Inflammatory macrophage treated with lipopolysaccharide for 1 hour (primary cell): ENCODE data around the gene TRIM56.
"Not testable (repeated sequence)": the region's sequence is repeated elsewhere in the genome, so short reads cannot be mapped to it uniquely, and the experiment has no call there.

Experiments used
- DNase-seq, 2 donors: peaks; one replicate each; pipeline ENCODE4 v3.0.0-alpha.2; 2020 to 2022

Gene TRIM56

DNA sequence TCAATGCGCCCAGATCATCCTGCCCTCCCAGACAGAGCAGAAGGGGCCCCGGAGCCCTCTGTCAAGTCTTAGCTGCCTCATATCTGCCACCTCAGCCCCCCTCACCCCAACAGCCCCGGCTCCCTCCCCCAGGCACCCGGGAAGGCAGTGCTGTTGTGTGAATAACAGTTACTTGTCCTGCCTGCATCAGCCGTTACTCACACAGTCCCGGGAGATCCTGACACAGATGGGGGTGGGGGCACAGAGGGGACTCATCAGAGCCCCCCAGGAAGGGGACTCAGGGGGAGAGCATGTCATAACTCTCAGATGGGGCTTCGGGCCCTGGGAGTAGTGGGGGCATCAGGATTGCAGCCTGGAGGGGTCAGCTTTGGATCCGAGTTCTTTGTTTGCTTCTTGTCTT, 29.2 kb downstream of the TRIM56 start:
- no peak for DNase-seq

GRCh38 chr7:101115215-101115614, 29.9 kb downstream of the TRIM56 start:
- DNase-seq: no peak

GRCh38 chr7:101116898-101117297, 31.6 kb downstream of the TRIM56 start:
- peak in 1 of 2 donors; percentile 44 for DNase-seq

- DNase-seq: no peak
These were observed 33.6 kb downstream of the TRIM56 start for GRCh38 chr7:101118856-101119255.

DNA sequence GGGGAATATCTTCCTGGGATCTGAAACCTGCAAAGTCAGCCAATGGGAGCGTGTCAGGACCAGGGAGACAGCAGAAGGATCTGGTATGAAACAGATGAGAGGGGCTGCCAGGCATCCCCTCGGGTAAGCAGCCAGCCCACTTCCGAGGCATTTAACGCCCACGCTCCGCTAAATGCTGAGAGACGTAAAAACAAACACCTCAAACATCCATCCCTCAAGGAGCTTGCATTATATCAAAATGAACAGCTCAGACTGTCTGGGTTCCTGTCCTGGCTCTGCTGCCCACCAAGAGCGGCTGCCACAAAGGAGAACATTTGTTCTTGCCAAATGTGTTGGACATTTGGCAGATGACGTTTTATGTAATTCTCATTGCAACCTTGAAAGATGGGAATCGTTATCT, 34.6 kb downstream of the TRIM56 start:
- DNase-seq: no peak

DNA sequence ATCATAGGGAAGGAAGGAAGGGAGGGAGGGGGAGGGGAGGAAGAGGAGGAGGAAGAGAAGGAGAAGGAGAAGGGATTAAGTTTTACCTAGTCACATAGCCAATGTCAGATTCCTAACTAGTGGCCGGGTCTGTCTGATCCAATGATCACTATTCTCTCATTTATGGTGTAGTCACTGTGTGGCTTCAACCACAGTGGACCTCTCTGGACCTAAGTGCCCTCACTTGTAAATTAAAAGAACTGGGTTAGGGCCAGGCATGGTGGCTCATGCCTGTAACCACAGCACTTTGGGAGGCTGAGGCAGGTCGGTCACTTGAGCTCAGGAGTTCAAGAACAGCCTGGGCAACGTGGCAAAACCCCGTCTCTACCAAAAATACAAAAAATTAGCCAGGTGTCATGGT, 35.0 kb downstream of the TRIM56 start:
- no peak for DNase-seq

DNA sequence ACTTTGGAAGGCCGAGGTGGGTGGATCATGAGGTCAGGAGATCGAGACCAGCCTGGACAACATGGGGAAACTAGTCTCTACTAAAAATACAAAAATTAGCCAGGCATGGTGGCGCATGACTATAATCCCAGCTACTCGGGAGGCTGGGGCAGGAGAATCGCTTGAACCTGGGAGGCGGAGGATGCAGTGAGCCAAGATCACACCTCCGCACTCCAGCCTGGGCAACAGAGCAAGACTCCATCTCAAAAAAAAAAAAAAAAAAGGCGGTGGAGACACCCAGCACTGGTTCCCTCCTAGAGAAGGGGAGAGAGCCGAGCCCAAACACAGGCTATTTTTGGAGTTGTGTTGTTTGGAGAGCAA, 36.3 kb downstream of the TRIM56 start:
- DNase-seq: not testable (repeated sequence)

DNA sequence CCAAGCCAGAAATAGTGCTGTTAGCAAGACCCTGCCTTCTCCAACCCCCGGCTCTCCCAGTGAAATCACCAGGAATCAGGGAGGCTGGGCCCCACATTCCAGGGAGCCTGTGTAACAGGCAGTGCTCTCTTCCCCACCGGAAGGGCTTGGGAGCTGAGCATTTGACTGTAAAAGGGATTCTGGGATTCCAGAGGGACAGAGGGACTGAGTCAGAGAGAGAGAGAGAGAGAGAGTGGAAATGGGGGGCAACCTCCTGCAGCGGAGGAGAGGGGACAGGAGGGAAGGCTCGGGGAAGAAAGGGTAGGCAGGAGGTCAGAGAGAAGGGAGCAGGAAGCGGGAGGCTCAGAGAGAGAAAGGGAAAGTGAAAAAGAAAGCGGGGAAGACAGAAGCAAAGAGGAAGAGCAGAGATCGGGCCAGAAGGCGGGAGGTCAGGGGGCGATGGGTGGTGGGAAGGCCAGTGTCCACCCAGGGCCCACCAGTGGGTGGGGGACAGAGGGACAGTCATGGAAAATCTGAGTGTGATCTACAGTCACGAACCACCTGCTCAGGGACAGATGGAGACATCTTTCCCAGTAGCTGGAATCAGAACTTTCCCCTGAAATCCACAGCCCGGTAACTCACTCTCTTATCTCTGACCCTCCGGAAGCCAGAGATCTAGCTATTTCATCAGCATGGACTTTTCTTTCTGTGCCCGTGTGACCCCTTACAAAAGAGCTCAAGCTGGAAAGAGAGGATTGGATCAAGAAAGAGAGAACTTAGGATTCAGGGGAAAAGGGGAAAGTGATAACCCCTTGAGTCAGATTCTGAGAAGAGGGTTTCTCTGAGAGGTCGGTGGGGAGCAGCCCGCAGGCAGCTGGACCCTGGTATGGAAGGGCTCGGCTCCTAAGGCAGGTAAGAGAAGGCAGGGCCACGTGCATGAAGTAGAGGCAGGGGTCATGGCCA, 37.0 kb downstream of the TRIM56 start:
- DNase-seq: peak; percentile 80 to 87

DNA sequence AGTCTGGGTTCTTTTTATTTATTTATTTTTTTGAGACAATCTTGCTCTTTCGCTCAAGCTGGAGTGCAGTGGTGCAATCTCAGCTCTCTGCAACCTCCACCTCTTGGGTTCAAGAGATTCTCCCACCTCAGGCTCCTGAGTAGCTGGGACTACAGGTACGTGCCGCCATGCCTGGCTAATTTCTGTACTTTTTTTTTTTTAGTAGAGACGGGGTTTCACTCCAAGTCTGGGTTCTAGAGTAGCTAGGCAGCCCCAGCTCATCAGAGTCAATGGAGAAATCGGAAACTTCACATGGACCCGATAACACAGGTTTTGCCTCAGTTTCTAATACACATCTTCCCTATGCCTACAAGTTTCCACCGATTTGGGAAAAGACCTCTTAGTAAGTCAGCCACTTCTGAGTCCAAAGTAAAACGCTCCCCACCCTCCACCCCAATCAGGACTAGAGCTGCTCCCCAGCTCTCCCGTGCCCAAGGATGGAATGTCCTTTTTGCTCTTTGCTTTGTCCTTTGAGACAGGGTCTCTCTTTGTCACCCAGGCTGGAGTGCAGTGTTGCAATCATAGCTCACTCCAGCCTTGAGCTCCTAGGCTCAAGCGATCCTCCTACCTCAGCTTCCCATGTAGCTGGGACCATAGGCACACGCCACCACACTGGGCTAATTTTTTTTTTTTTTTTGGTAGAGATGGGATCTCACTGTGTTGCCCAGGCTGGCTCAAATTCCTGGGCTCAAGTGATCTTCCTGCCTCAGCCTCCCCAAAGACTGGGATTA, 37.8 kb downstream of the TRIM56 start:
- DNase-seq: no peak

DNA sequence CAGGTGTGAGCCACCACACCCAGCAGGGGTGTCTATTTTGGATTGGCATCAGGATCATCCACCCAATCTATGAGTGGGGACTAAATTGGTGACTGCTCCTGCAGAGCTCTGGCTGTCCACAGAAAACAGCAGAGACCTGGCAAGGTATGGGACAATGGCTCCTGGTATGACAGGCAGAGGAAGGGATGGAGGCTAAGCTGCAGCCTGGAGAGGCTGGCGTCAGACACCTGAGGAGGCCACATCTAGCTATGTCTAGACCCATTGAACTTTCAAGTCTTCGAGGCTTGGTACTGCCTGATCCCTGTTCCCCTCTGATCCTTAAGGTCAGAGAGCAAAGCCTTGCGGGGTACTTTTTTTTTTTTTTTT, 38.4 kb downstream of the TRIM56 start:
- DNase-seq: no peak

DNA sequence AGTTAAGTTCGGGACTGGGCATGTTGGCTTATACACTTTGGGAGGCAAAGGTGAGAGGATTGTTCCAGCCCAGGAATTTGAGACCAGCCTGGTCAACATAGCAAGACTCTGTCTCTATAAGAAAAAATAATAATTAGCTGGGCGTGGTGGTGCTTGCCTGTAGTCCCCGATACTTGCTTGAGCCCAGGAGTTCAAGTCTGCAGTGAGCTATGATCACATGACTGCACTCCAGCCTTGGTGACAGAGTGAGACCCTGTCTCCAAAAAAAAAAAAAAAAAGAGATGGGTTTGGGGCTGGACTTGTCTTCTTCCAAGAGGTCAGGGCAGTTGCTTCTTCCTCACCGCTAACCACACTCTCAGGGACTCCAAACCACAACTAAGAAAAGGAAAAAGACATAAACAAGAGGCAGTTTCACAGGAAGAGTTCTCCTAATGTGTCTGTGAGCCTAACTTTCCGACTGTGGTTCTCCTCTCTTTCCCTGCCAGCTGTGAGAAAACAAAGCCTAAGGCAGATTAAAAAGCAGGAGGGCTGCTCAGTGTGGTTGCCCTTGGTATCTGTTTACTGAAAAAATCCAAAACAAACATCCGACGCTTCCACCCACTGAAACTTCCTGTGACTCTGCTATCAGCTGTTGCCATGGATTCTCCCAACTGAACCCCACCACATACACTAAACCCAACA, 39.2 kb downstream of the TRIM56 start:
- DNase-seq: peak; percentile 53 to 70

DNA sequence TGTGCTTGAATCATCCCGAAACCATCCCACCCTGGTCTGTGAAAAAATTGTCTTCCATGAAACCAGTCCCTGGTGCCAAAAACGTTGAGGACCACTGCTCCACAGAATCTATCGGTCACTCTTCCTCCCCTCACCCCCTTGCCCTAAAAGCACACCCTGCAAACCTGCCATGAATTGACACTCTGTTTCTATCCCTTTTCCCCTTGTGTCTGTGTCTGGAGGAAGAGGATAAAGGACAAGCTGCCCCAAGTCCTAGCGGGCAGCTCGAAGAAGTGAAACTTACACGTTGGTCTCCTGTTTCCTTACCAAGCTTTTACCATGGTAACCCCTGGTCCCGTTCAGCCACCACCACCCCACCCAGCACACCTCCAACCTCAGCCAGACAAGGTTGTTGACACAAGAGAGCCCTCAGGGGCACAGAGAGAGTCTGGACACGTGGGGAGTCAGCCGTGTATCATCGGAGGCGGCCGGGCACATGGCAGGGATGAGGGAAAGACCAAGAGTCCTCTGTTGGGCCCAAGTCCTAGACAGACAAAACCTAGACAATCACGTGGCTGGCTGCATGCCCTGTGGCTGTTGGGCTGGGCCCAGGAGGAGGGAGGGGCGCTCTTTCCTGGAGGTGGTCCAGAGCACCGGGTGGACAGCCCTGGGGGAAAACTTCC, 40.8 kb downstream of the TRIM56 start:
- no peak for DNase-seq

DNA sequence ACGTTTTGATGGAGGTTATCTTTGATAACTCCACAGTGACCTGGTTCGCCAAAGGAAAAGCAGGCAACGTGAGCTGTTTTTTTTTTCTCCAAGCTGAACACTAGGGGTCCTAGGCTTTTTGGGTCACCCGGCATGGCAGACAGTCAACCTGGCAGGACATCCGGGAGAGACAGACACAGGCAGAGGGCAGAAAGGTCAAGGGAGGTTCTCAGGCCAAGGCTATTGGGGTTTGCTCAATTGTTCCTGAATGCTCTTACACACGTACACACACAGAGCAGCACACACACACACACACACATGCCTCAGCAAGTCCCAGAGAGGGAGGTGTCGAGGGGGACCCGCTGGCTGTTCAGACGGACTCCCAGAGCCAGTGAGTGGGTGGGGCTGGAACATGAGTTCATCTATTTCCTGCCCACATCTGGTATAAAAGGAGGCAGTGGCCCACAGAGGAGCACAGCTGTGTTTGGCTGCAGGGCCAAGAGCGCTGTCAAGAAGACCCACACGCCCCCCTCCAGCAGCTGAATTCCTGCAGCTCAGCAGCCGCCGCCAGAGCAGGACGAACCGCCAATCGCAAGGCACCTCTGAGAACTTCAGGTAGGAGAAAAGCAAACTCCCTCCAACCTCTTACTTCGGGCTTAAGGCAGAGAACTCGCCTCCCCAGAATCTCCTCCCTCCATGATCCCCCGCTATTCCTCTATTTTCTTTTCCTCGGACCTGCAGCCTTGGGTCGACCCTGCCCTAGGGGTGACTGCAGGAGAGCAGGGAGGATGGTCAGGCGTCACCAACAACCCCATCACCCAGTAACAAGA, 41.6 kb downstream of the TRIM56 start, which contains the start of gene SERPINE1:
Gene SERPINE1 (plus strand): TSS at position 454 of the 809 bp plus-strand sequence. CDS start 1,290 bp downstream, outside the sequence.
- peak; percentile 90 to 96 for DNase-seq

DNA sequence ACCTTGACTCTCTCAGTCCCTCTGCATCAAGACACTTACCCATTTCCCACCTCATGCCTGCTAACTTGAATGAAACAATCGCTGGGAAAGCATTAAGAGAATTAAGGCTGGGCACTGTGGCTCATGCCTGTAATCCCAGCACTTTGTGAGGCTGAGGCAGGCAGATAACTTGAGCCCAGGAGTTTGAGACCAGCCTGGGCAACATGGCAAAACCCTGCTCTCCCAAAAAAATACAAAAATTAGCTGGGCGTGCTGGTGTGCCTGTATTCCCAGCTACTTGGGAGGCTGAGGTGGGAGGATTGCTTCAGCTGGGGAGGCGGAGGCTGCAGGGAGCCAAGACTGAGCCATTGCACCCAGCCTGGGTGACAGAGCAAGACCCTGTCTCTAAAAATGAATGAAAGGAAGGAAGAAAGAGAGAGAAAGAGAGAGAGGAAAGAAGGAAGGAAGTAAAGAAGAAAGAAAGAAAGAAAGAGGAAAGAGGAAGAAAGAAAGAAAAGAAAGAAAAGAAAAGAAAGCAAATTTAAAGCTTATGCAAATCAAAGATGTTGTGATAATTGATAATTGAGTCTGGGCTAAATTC, 42.3 kb downstream of the TRIM56 start:
- DNase-seq: no peak

DNA sequence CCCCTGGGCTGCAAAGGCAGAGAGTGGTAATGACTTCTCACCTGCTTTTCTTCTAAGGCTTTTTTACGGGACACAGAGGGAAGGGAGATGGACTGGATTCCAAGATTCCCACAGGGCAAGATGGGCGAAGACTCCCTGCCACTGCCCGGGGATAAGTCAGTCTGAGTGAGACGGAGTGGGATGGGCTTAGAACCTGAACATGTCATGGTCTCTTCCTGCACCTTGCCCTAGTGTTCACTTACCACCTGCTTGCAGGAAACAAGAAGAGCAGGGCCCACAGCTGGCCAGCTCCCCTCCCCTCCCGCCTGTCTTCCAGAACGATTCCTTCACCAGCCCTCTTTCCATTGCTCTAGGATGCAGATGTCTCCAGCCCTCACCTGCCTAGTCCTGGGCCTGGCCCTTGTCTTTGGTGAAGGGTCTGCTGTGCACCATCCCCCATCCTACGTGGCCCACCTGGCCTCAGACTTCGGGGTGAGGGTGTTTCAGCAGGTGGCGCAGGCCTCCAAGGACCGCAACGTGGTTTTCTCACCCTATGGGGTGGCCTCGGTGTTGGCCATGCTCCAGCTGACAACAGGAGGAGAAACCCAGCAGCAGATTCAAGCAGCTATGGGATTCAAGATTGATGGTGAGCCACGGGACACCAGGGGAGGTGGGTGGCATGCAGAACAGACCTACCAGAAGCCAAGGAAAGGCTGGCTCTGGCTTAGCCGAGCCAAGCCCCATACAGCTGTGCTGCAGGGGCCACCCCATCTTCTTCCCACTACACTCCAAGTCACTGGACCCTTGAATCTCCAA, 43.0 kb downstream of the TRIM56 start:
- no peak for DNase-seq

DNA sequence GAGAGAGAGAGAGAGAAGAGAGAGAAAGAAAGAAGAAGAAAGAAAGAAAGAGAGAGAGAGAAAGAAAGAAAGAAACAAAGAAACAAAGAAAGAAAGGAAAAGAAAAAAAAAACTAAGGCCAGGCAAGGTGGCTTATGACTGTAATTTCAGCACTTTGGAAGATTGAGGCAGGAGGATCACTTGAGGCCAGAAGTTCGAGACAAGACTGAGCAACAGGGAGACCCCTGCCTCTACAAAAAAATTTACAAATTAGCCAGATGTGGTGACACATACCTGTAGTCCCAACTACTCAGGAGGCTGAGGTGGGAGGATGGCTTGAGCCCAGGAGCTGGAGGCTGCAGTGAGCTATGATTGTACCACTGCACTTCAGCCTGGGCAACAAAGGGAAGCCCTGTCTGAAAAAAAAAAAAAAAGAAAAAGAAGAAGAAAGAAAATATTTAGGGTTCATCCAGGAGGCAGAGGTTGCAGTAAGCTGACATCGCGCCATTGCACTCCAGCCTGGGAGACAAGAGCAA, 44.4 kb downstream of the TRIM56 start:
- DNase-seq: no peak

- DNase-seq: not testable (repeated sequence)
These were observed 47.6 kb downstream of the TRIM56 start for GRCh38 chr7:101132626-101133600.

DNA sequence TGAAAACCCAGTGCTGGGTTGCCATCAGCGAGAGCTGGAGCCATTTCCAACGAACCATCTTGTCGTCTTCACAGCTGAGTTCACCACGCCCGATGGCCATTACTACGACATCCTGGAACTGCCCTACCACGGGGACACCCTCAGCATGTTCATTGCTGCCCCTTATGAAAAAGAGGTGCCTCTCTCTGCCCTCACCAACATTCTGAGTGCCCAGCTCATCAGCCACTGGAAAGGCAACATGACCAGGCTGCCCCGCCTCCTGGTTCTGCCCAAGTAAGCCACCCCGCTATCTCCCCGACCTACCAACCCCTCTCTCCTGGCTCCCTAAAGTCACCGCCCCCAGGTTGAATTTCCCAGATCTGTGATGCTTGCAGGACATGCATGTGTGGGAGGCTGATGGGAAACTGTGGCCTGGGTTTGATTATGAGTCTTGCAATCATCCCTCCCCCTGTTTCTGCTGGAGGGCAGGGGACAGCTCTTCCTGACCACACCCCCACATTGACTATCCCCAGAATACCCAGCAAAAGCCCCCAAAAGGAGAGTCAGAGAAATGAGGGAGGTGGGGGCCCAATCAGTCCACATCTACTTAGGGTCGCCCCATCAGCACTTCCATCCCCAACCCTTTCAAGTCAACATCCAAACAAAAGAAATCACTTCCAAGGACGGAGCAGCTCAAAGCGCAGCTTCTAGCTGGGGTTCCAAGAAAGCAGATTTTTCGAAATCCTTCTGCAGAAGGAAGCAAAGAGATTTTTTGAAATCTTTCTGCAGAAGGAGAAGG, 48.5 kb downstream of the TRIM56 start:
- DNase-seq: peak; percentile 81 to 92
